K562 (cell line): ENCODE measurements around the gene POLR2A. TPM values are rescaled to one million over a fixed set of nuclear protein-coding genes. Genes with fewer than 3 reads are reported as not detected.

Source experiments
- BHLHE40 ChIP-seq: IDR thresholded peaks from 2 replicates; pipeline ENCODE4 v1.6.1; 2011; ENCODE audit warnings: low read length, improper control_type of control experiment
- BRD4 ChIP-seq: fragments of 200-600 bp; sonication (generic); IDR thresholded peaks from 2 replicates; pipeline ENCODE4 v1.6.1; 2017; ENCODE audit warnings: inconsistent platforms
- CBFA2T2 ChIP-seq: fragments of 450-650 bp; conservative IDR thresholded peaks from 2 replicates; pipeline ENCODE4 v1.6.1; 2017; ENCODE audit warnings: mild to moderate bottlenecking
- EP300 ChIP-seq: IDR thresholded peaks from 2 replicates; pipeline ENCODE4 v1.6.1; 2012; ENCODE audit warnings: low read length, improper control_type of control experiment
- FOXM1 ChIP-seq, 2 experiments: fragments of 450-650 bp in 1 of 2; sonication (generic) in 1 of 2; formaldehyde crosslinking in 1 of 2; IDR thresholded peaks; 2 replicates each; pipeline versions ENCODE4 v1.6.1 to v1.9.0; 2017 to 2022; ENCODE audit warnings: low read depth in 2 of 2, mild to moderate bottlenecking in 2 of 2, missing genetic modification reagents in 1 of 2, moderate library complexity in 1 of 2
- HDAC1 ChIP-seq, 2 experiments: fragments of 450-650 bp; IDR thresholded peaks; 2 replicates each; pipeline ENCODE4 v1.6.1; 2016 to 2017; ENCODE audit warnings: inconsistent platforms in 1 of 2, mild to moderate bottlenecking in 1 of 2, moderate library complexity in 1 of 2
- HDAC8 ChIP-seq: fragments of 450-650 bp; IDR thresholded peaks from 2 replicates; pipeline ENCODE4 v1.6.1; 2016; ENCODE audit warnings: mild to moderate bottlenecking, missing genetic modification characterization, moderate library complexity, missing compliant biosample characterization
- MTA2 ChIP-seq: fragments of 450-650 bp; IDR thresholded peaks from 2 replicates; pipeline ENCODE4 v1.6.1; 2016; ENCODE audit warnings: low read depth
- NR2C2 ChIP-seq, 2 experiments: fragments of 200-800 bp in 1 of 2; sonication (Bioruptor generic) in 1 of 2; sonication (generic) in 1 of 2; formaldehyde crosslinking in 1 of 2; IDR thresholded peaks; 2 replicates each; pipeline versions ENCODE4 v1.6.1 to v1.8.0; 2016 to 2022; ENCODE audit warnings: mild to moderate bottlenecking in 1 of 2, missing compliant biosample characterization in 1 of 2, missing genetic modification characterization in 1 of 2, missing genetic modification reagents in 1 of 2
- STAT5A ChIP-seq: IDR thresholded peaks from 2 replicates; pipeline ENCODE4 v1.6.1; 2012; ENCODE audit warnings: low read length, inconsistent platforms, borderline replicate concordance
- polyA plus RNA-seq, 8 experiments: library from polyadenylated mRNA; depleted of rRNA in 4 of 8; stranded (reverse) in 5 of 8; unstranded in 3 of 8; fragments of >200 nt; fragmentation: Nextera tagmentation in 2 of 8; fragmentation: Illumina TruSeq in 1 of 8; extraction: Ambion mirVana in 2 of 8; extraction: Trizol in 1 of 8; gene quantifications; 2 replicates each; pipeline versions ENCODE4 v1.2.1 to v1.2.3, GENCODE V29; 2011 to 2014; ENCODE audit warnings: inconsistent platforms in 1 of 8, missing spikeins in 1 of 8
- total RNA-seq, 7 experiments: library from RNA; depleted of rRNA in 6 of 7; stranded (reverse); fragments of >200 nt in 6 of 7; fragmentation: Illumina TruSeq in 2 of 7; extraction: Trizol in 2 of 7; gene quantifications; 2 replicates each; pipeline versions ENCODE4 v1.2.1 to v1.2.3, GENCODE V29; 2011 to 2021; ENCODE audit warnings: low replicate concordance in 1 of 7
- TF ChIP-seq, protein P1 (sequence below), 3 experiments: fragments of 200-800 bp in 1 of 3; fragments of 250-450 bp in 1 of 3; fragments of 450-650 bp in 1 of 3; sonication (Bioruptor Pico) in 1 of 3; sonication (Bioruptor generic) in 1 of 3; formaldehyde crosslinking in 1 of 3; IDR thresholded peaks; 2 replicates each; pipeline versions ENCODE4 v1.6.1 to v1.8.0; 2016 to 2022; ENCODE audit warnings: mild to moderate bottlenecking in 2 of 3, missing genetic modification characterization in 2 of 3, missing compliant biosample characterization in 1 of 3, moderate library complexity in 1 of 3
- TF ChIP-seq, protein P2 (sequence below): fragments of 250-450 bp; sonication (Bioruptor Pico); IDR thresholded peaks from 2 replicates; pipeline ENCODE4 v1.4.0; 2020
- TF ChIP-seq, protein P3 (sequence below): fragments of 450-650 bp; conservative IDR thresholded peaks from 2 replicates; pipeline ENCODE4 v1.6.1; 2016; ENCODE audit warnings: missing genetic modification characterization, low read depth, mild to moderate bottlenecking, control low read depth, missing compliant biosample characterization
- TF ChIP-seq, protein P4 (sequence below): fragments of 450-650 bp; IDR thresholded peaks from 2 replicates; pipeline ENCODE4 v1.6.1; 2016; ENCODE audit warnings: antibody characterized with exemption

The POLR2A gene
- total and polyA plus RNA-seq, 9 of the 15 experiments (the other 6 are each of a cell fraction or from before 2014, with no cell fraction given) = 1.3 to 109 (median 12.4) TPM

DNA sequence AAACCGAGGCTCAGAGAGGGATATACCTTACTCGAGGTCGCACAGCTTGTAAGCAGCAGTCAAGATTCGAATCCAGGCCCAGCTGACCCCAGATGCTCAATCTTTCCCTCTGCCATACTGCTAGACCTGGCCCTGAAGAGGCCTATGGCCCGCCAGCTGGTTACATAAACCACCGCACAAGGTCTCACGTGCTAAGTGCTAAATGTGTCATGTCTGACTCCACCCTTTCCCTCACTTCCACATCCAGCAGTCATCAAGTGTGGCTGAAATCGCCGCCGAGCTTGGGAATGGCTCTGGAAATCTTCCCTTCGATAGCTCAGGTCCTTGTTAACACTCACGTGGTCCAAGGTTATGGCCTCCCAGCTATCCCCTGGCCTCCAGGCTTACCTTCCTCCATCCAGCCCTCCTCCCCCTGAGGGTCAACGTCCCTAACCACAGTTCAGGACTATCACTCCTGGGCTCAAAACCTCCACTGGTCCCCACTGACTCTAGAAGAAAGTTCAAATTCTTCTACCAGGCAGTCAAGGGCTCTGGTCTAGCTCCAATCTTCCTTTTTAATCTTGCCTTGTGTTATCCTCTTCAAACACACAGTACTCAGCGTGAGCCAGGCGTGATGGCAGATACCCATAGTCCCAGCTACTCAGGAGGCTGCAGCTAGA is 8.3 kb upstream of the POLR2A start (continued):
- peak; percentile 40; the same call in 1 of the 2 replicates for TF ChIP-seq FOXM1 (IDR thresholded peaks at IDR 0.05; ENCODE audit: low read depth)
- no peak for TF ChIP-seq FOXM1 (CRISPR knock-in tag; IDR thresholded peaks at IDR 0.05; ENCODE audit: low read depth)
- peak; percentile 54; the same call in 1 of the 2 replicates for TF ChIP-seq EP300
- TF ChIP-seq CBFA2T2 = peak; percentile 68
- TF ChIP-seq, protein P1, sequence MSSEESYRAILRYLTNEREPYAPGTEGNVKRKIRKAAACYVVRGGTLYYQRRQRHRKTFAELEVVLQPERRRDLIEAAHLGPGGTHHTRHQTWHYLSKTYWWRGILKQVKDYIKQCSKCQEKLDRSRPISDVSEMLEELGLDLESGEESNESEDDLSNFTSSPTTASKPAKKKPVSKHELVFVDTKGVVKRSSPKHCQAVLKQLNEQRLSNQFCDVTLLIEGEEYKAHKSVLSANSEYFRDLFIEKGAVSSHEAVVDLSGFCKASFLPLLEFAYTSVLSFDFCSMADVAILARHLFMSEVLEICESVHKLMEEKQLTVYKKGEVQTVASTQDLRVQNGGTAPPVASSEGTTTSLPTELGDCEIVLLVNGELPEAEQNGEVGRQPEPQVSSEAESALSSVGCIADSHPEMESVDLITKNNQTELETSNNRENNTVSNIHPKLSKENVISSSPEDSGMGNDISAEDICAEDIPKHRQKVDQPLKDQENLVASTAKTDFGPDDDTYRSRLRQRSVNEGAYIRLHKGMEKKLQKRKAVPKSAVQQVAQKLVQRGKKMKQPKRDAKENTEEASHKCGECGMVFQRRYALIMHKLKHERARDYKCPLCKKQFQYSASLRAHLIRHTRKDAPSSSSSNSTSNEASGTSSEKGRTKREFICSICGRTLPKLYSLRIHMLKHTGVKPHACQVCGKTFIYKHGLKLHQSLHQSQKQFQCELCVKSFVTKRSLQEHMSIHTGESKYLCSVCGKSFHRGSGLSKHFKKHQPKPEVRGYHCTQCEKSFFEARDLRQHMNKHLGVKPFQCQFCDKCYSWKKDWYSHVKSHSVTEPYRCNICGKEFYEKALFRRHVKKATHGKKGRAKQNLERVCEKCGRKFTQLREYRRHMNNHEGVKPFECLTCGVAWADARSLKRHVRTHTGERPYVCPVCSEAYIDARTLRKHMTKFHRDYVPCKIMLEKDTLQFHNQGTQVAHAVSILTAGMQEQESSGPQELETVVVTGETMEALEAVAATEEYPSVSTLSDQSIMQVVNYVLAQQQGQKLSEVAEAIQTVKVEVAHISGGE (CRISPR knock-in tag; IDR thresholded peaks at IDR 0.05) = no peak
- TF ChIP-seq HDAC8 (tag) = no peak
- peak; percentile 57; the same call in 1 of the 2 replicates for TF ChIP-seq STAT5A
- peak in 1 of 2 experiments; percentile 53; a peak in 1 of 4 replicates for TF ChIP-seq HDAC1 (IDR thresholded peaks at IDR 0.05)
- no peak for TF ChIP-seq NR2C2 (CRISPR knock-in tag; IDR thresholded peaks at IDR 0.05)
- peak; percentile 43; the same call in 1 of the 2 replicates for TF ChIP-seq NR2C2 (tag; IDR thresholded peaks at IDR 0.05)
- TF ChIP-seq, protein P2, sequence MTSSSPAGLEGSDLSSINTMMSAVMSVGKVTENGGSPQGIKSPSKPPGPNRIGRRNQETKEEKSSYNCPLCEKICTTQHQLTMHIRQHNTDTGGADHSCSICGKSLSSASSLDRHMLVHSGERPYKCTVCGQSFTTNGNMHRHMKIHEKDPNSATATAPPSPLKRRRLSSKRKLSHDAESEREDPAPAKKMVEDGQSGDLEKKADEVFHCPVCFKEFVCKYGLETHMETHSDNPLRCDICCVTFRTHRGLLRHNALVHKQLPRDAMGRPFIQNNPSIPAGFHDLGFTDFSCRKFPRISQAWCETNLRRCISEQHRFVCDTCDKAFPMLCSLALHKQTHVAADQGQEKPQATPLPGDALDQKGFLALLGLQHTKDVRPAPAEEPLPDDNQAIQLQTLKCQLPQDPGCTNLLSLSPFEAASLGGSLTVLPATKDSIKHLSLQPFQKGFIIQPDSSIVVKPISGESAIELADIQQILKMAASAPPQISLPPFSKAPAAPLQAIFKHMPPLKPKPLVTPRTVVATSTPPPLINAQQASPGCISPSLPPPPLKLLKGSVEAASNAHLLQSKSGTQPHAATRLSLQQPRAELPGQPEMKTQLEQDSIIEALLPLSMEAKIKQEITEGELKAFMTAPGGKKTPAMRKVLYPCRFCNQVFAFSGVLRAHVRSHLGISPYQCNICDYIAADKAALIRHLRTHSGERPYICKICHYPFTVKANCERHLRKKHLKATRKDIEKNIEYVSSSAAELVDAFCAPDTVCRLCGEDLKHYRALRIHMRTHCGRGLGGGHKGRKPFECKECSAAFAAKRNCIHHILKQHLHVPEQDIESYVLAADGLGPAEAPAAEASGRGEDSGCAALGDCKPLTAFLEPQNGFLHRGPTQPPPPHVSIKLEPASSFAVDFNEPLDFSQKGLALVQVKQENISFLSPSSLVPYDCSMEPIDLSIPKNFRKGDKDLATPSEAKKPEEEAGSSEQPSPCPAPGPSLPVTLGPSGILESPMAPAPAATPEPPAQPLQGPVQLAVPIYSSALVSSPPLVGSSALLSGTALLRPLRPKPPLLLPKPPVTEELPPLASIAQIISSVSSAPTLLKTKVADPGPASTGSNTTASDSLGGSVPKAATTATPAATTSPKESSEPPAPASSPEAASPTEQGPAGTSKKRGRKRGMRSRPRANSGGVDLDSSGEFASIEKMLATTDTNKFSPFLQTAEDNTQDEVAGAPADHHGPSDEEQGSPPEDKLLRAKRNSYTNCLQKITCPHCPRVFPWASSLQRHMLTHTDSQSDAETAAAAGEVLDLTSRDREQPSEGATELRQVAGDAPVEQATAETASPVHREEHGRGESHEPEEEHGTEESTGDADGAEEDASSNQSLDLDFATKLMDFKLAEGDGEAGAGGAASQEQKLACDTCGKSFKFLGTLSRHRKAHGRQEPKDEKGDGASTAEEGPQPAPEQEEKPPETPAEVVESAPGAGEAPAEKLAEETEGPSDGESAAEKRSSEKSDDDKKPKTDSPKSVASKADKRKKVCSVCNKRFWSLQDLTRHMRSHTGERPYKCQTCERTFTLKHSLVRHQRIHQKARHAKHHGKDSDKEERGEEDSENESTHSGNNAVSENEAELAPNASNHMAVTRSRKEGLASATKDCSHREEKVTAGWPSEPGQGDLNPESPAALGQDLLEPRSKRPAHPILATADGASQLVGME (CRISPR knock-in tag) = no peak
- TF ChIP-seq, protein P3, sequence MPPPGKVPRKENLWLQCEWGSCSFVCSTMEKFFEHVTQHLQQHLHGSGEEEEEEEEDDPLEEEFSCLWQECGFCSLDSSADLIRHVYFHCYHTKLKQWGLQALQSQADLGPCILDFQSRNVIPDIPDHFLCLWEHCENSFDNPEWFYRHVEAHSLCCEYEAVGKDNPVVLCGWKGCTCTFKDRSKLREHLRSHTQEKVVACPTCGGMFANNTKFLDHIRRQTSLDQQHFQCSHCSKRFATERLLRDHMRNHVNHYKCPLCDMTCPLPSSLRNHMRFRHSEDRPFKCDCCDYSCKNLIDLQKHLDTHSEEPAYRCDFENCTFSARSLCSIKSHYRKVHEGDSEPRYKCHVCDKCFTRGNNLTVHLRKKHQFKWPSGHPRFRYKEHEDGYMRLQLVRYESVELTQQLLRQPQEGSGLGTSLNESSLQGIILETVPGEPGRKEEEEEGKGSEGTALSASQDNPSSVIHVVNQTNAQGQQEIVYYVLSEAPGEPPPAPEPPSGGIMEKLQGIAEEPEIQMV (tag) = no peak
- peak; percentile 65 for TF ChIP-seq MTA2
- TF ChIP-seq, protein P4, sequence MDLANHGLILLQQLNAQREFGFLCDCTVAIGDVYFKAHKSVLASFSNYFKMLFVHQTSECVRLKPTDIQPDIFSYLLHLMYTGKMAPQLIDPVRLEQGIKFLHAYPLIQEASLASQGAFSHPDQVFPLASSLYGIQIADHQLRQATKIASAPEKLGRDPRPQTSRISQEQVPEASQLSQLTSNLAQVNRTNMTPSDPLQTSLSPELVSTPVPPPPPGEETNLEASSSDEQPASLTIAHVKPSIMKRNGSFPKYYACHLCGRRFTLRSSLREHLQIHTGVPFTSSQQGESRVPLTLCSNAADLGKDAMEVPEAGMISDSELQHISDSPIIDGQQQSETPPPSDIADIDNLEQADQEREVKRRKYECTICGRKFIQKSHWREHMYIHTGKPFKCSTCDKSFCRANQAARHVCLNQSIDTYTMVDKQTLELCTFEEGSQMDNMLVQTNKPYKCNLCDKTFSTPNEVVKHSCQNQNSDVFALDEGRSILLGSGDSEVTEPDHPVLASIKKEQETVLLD = 0 out of 2 replicates have a peak, but pooled peaks have one; percentile 18
- peak; percentile 97 for TF ChIP-seq BHLHE40
- no peak for TF ChIP-seq BRD4
